Neural crest cell (in vitro differentiated cells): Measurements from ENCODE around the gene OSM. TPM values are rescaled to one million over a fixed set of nuclear protein-coding genes. Genes with fewer than 3 reads are reported as not detected.

Experiments used
- DNase-seq: peaks from one replicate; pipeline ENCODE4 v3.0.0; 2021; ENCODE audit warnings: low read depth, mixed read lengths, low spot score
- H3K27ac Mint-ChIP-seq: one replicate; pipeline ENCODE4 v1.8.0; 2021; ENCODE audit warnings: mild to moderate bottlenecking, mixed read lengths; ENCODE audit not compliant: unreplicated experiment
- H3K27me3 Mint-ChIP-seq: 2 replicates; pipeline ENCODE4 v1.8.0; 2021; ENCODE audit warnings: low read depth, mild to moderate bottlenecking, mixed read lengths
- H3K36me3 Mint-ChIP-seq: 2 replicates; pipeline ENCODE4 v1.8.0; 2021; ENCODE audit warnings: low read depth, mild to moderate bottlenecking, mixed read lengths
- H3K4me1 Mint-ChIP-seq: 2 replicates; pipeline ENCODE4 v1.8.0; 2021; ENCODE audit warnings: mixed read lengths
- H3K4me3 Mint-ChIP-seq: one replicate; pipeline ENCODE4 v1.8.0; 2021; ENCODE audit warnings: mild to moderate bottlenecking, mixed read lengths
- H3K9me3 Mint-ChIP-seq: 2 replicates; pipeline ENCODE4 v1.8.0; 2021; ENCODE audit warnings: mixed read lengths
- CTCF ChIP-seq: fragments of 200-600 bp; sonication (generic); conservative IDR thresholded peaks from 2 replicates; pipeline ENCODE4 v1.5.0; 2021; ENCODE audit warnings: antibody characterized with exemption, mild to moderate bottlenecking
- total RNA-seq: library from RNA; stranded (reverse); gene quantifications from 2 replicates; pipeline ENCODE4 v1.2.1, GENCODE V29; 2021

OSM gene
- total RNA-seq, 1 donor from 2014 or later: not detected

GRCh38 chr22:30286331-30286730 is 19.7 kb upstream of the OSM start:
- peaks cover 16% of the 10 kb centered on the region for H3K4me1 Mint-ChIP-seq
- H3K36me3 Mint-ChIP-seq: no peaks in the 10 kb centered on the region
- no peaks in the 10 kb centered on the region for H3K9me3 Mint-ChIP-seq
- H3K4me3 Mint-ChIP-seq: peak overlapping the region; percentile 16
- DNase-seq: no peak
- H3K27ac Mint-ChIP-seq: no peak overlapping the region
- peaks cover 3% of the 10 kb centered on the region for H3K27me3 Mint-ChIP-seq
- TF ChIP-seq CTCF: no peak

GRCh38 chr22:30285846-30286200 is 19.2 kb upstream of the OSM start:
- peaks cover 3% of the 10 kb centered on the region for H3K27me3 Mint-ChIP-seq
- no peak for DNase-seq
- no peaks in the 10 kb centered on the region for H3K36me3 Mint-ChIP-seq
- H3K9me3 Mint-ChIP-seq: no peaks in the 10 kb centered on the region
- H3K27ac Mint-ChIP-seq: no peak overlapping the region
- no peak overlapping the region for H3K4me3 Mint-ChIP-seq
- TF ChIP-seq CTCF: no peak
- peaks cover 16% of the 10 kb centered on the region for H3K4me1 Mint-ChIP-seq

- no peak for DNase-seq
- no peak overlapping the region for H3K27ac Mint-ChIP-seq
- TF ChIP-seq CTCF: no peak
- no peaks in the 10 kb centered on the region for H3K9me3 Mint-ChIP-seq
- H3K4me1 Mint-ChIP-seq: peaks cover 16% of the 10 kb centered on the region
- H3K27me3 Mint-ChIP-seq: peaks cover 3% of the 10 kb centered on the region
- H3K36me3 Mint-ChIP-seq: no peaks in the 10 kb centered on the region
- peak overlapping the region; percentile 31 for H3K4me3 Mint-ChIP-seq
Observed at GRCh38 chr22:30285176-30285845, 18.7 kb upstream of the OSM start.

- no peak for DNase-seq
- Mint-ChIP-seq H3K4me1 (peaks cover 12% of the 10 kb centered on the region), H3K4me3 (no peak overlapping the region), H3K27me3 (peaks cover 3% of the 10 kb centered on the region), H3K27ac (no peak overlapping the region), H3K36me3 (no peaks in the 10 kb centered on the region), H3K9me3 (no peaks in the 10 kb centered on the region)
- TF ChIP-seq CTCF: no peak
Observed at GRCh38 chr22:30284666-30285065, 18.0 kb upstream of the OSM start.

- no peak for TF ChIP-seq CTCF
- no peak for DNase-seq
- no peak overlapping the region for H3K4me3 Mint-ChIP-seq
- no peaks in the 10 kb centered on the region for H3K36me3 Mint-ChIP-seq
- H3K27me3 Mint-ChIP-seq: peaks cover 3% of the 10 kb centered on the region
- H3K9me3 Mint-ChIP-seq: no peaks in the 10 kb centered on the region
- H3K4me1 Mint-ChIP-seq: peaks cover 13% of the 10 kb centered on the region
- no peak overlapping the region for H3K27ac Mint-ChIP-seq
Observed at GRCh38 chr22:30284172-30284571, 17.5 kb upstream of the OSM start.

GRCh38 chr22:30283342-30283741 is 16.7 kb upstream of the OSM start:
- TF ChIP-seq CTCF: no peak
- DNase-seq: no peak
- H3K27me3 Mint-ChIP-seq: peaks cover 3% of the 10 kb centered on the region
- H3K4me3 Mint-ChIP-seq: peak overlapping the region; percentile 19
- peaks cover 17% of the 10 kb centered on the region for H3K4me1 Mint-ChIP-seq
- no peaks in the 10 kb centered on the region for H3K9me3 Mint-ChIP-seq
- H3K36me3 Mint-ChIP-seq: no peaks in the 10 kb centered on the region
- peak overlapping the region; percentile 22 for H3K27ac Mint-ChIP-seq
